A673 (cell line): ENCODE measurements around the gene DDX20.

Experiments used
- EZH2 ChIP-seq: fragments of 200-600 bp; sonication (generic); IDR thresholded peaks from 2 replicates; pipeline ENCODE4 v1.6.1; 2017; ENCODE audit warnings: borderline replicate concordance, low read depth, mild to moderate bottlenecking, mixed read lengths, antibody characterized with exemption, low read length; ENCODE audit not compliant: poor library complexity, severe bottlenecking
- TF ChIP-seq, protein P1 (sequence below): fragments of 300-800, 200-600 bp; sonication (generic); conservative IDR thresholded peaks from 2 replicates; pipeline ENCODE4 v1.5.1; 2017; ENCODE audit warnings: low read depth, mild to moderate bottlenecking, antibody characterized with exemption, low read length, moderate library complexity, mixed read lengths

GRCh38 chr1:111731956-111732355 lies 23.7 kb upstream of the DDX20 start:
- TF ChIP-seq, protein P1, sequence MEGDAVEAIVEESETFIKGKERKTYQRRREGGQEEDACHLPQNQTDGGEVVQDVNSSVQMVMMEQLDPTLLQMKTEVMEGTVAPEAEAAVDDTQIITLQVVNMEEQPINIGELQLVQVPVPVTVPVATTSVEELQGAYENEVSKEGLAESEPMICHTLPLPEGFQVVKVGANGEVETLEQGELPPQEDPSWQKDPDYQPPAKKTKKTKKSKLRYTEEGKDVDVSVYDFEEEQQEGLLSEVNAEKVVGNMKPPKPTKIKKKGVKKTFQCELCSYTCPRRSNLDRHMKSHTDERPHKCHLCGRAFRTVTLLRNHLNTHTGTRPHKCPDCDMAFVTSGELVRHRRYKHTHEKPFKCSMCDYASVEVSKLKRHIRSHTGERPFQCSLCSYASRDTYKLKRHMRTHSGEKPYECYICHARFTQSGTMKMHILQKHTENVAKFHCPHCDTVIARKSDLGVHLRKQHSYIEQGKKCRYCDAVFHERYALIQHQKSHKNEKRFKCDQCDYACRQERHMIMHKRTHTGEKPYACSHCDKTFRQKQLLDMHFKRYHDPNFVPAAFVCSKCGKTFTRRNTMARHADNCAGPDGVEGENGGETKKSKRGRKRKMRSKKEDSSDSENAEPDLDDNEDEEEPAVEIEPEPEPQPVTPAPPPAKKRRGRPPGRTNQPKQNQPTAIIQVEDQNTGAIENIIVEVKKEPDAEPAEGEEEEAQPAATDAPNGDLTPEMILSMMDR = no peak
- TF ChIP-seq EZH2 = no peak
